Kidney (tissue), 14 donors: Measurements from ENCODE around the gene PDZRN4. TPM values are rescaled to one million over a fixed set of nuclear protein-coding genes. Genes with fewer than 3 reads are reported as not detected.

Source experiments
- DNase-seq, 5 donors: peaks; one replicate each; pipeline ENCODE4 v3.0.0-alpha.2; 2013 to 2020
- FAIRE-seq: peaks from 2 replicates; lab custom pipeline; 2012; peaks lifted over from hg19 to GRCh38; lab: Jason Lieb, UNC
- H3K27ac ChIP-seq, 2 donors: one replicate each; pipeline ENCODE4 v1.7.0; 2013; ENCODE audit warnings: low read depth in 2 of 2, low read length in 2 of 2, inconsistent platforms in 1 of 2
- H3K27me3 ChIP-seq: one replicate; pipeline ENCODE4 v1.7.1; 2013; ENCODE audit warnings: low read length, inconsistent platforms; ENCODE audit not compliant: control insufficient read depth, insufficient read depth
- H3K36me3 ChIP-seq, 3 donors: one replicate each; pipeline versions ENCODE4 v1.7.0 to v1.7.1; 2013; ENCODE audit warnings: low read length in 3 of 3, control low read depth in 1 of 3, inconsistent platforms in 1 of 3; ENCODE audit not compliant: insufficient read depth in 3 of 3, control insufficient read depth in 2 of 3
- H3K4me1 ChIP-seq, 3 donors: one replicate each; pipeline versions ENCODE4 v1.7.0 to v1.7.1; 2013; ENCODE audit warnings: low read length in 3 of 3, inconsistent platforms in 1 of 3, low read depth in 1 of 3; ENCODE audit not compliant: control insufficient read depth in 2 of 3, insufficient read depth in 2 of 3
- H3K4me3 ChIP-seq, 3 donors: one replicate each; pipeline versions ENCODE4 v1.7.0 to v1.8.1; 2013; ENCODE audit warnings: low read length in 3 of 3, control low read depth in 1 of 3, inconsistent platforms in 1 of 3
- H3K9ac ChIP-seq, 3 donors: one replicate each; pipeline versions ENCODE4 v1.7.0 to v1.7.1; 2013; ENCODE audit warnings: low read length in 3 of 3, control low read depth in 1 of 3, inconsistent platforms in 1 of 3
- H3K9me3 ChIP-seq, 3 donors: one replicate each; pipeline versions ENCODE4 v1.7.0 to v1.7.1; 2013; ENCODE audit warnings: low read length in 3 of 3, control low read depth in 1 of 3, inconsistent platforms in 1 of 3; ENCODE audit not compliant: control insufficient read depth in 2 of 3, insufficient read depth in 1 of 3
- CTCF ChIP-seq: IDR thresholded peaks from 3 replicates; pipeline ENCODE4 v1.5.1; 2012; ENCODE audit warnings: mild to moderate bottlenecking, moderate library complexity, borderline replicate concordance; ENCODE audit not compliant: insufficient read depth; ENCODE audit errors: extremely low read depth
- intact Hi-C: fragments of 100-400 bp; cut with DNase I; formaldehyde crosslinking; loops from one replicate; pipeline ENCODE4 v1.11.1; 2022
- polyA plus RNA-seq: library from polyadenylated mRNA; stranded (reverse); fragments of 350-450 nt; fragmentation: Illumina TruSeq; extraction: RNeasy Lipid Tissue Mini Kit (QIAGEN cat#74804); gene quantifications from one replicate; pipeline ENCODE4 v1.2.3, GENCODE V29; 2014; ENCODE audit warnings: low read depth, low replicate concordance; ENCODE audit not compliant: insufficient read depth
- total RNA-seq: library from RNA; stranded (reverse); fragmentation: NEBNext Ultra II Directional; extraction: Animal tissue kit (Norgen Biotek cat#: 25700); gene quantifications from one replicate; pipeline ENCODE4 v1.2.1, GENCODE V29; 2021
- donor health status: control.
- donor health status: control.
- donor health status: control.
- donor health status: control.
- donor health status: control.
- donor health status: DM: yes; HTN: yes; CAD: no.
- donor health status: Normal renal cell carcinoma (clear cell type).

Gene PDZRN4
- total and polyA plus RNA-seq, 2 donors from 2014 or later = 0.56 to 2.1 TPM

DNA sequence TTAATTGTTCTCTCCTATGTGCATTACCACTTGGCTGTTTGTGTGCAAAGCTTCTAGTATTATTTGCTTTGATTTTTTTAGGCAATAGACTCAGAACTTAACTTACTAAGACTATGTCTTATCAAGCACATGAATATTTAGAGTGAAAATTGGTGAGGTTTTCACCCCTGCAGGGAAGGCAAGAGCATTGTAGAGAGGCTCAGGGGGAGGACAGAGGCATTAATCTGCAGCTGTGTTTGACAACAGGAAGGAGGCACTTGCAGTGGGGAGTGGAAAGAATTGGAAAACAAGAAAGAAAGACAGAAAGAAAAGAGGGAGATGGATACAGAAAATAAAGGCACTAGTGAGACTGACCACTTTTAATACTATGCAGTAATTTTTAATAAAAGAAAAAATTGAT lies 431.6 kb downstream of the PDZRN4 start:
- intact Hi-C loops = no loop called here
- H3K4me3 ChIP-seq = no peak overlapping the region
- no peak overlapping the region for H3K9ac ChIP-seq
- H3K27ac ChIP-seq = no peak overlapping the region
- peaks cover 0 to 6% (median 2%) of the 10 kb centered on the region in 3 donors for H3K9me3 ChIP-seq
- H3K4me1 ChIP-seq = peaks cover 2 to 19% (median 2%) of the 10 kb centered on the region in 3 donors
- no peaks in the 10 kb centered on the region for H3K27me3 ChIP-seq
- TF ChIP-seq CTCF = no peak
- no peaks in the 10 kb centered on the region for H3K36me3 ChIP-seq
- FAIRE-seq (no peak), DNase-seq (no peak)

- H3K27ac ChIP-seq = peak overlapping the region; percentile 41 to 52
- no peaks in the 10 kb centered on the region for H3K27me3 ChIP-seq
- TF ChIP-seq CTCF = no peak
- peak in 2 of 5 donors; percentile 35 to 36 for DNase-seq
- H3K36me3 ChIP-seq = no peaks in the 10 kb centered on the region
- no peak overlapping the region for H3K4me3 ChIP-seq
- H3K9me3 ChIP-seq = peaks cover 0 to 6% (median 2%) of the 10 kb centered on the region in 3 donors
- peak; percentile 96 for FAIRE-seq
- peaks cover 2 to 19% (median 2%) of the 10 kb centered on the region in 3 donors for H3K4me1 ChIP-seq
- no peak overlapping the region for H3K9ac ChIP-seq
- intact Hi-C loops = no loop called here
Measured at GRCh38 chr12:41621291-41621690, 433.2 kb downstream of the PDZRN4 start.
